HepG2 (cell line): ENCODE measurements around the gene ZNF223.

Experiments
- CEBPB ChIP-seq: IDR thresholded peaks from 2 replicates; pipeline ENCODE4 v1.6.1; 2011; ENCODE audit warnings: low read depth, low read length, improper control_type of control experiment, borderline replicate concordance
- CREB1 ChIP-seq, 2 experiments: fragments of 450-650 bp in 1 of 2; IDR thresholded peaks; 2 replicates each; pipeline ENCODE4 v1.6.1; 2016 to 2017; ENCODE audit warnings: control low read depth in 1 of 2, mild to moderate bottlenecking in 1 of 2, missing compliant biosample characterization in 1 of 2, missing genetic modification characterization in 1 of 2
- MATR3 ChIP-seq: sonication (generic); formaldehyde crosslinking; IDR thresholded peaks from 2 replicates; pipeline ENCODE4 v1.4.0; 2020; ENCODE audit warnings: missing genetic modification reagents
- ZNF747 ChIP-seq: sonication (generic); formaldehyde crosslinking; IDR thresholded peaks from 2 replicates; pipeline ENCODE4 v1.8.1; 2023; ENCODE audit warnings: missing genetic modification reagents, mild to moderate bottlenecking, borderline replicate concordance

DNA sequence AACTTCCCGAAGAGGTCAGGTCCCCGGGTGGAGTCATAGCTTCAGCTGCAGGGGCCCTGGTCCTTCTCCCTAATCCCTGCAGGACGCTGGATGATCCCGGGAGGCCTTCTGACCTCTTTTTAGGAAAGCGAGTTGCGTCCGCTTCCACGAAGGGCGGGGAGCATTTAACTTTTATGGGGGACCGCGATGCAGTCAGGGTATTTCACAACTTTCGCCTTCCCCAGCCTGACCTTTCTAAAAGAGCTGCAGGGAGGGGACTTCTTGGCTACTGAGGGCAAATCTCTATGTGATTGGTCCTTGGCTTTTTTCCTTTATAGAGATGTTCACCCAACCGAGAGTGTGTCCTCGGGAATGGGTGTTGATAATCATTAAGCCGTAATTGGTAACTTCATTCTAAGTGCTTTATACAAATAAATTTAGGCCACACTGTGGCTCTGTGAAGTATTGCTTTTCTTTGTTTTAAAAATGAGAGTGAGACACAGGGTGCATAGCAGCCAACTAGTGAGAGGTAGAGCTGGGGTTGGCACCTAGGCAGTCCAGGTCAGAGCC lies 48.3 kb upstream of the ZNF223 start:
- TF ChIP-seq CREB1 (IDR thresholded peaks at IDR 0.05) (no peak), CREB1 (CRISPR knock-in tag; IDR thresholded peaks at IDR 0.05) (no peak), MATR3 (CRISPR knock-in tag) (no peak), CEBPB (peak; percentile 50; the same call in 1 of the 2 replicates), ZNF747 (CRISPR knock-in tag) (no peak)
